ENCODE data around the gene MYH15. TPM values are rescaled to one million over a fixed set of nuclear protein-coding genes. Genes with fewer than 3 reads are reported as not detected.

Gene MYH15
- total RNA-seq, result 0.22 and 0.75 TPM in 2 replicates

DNA sequence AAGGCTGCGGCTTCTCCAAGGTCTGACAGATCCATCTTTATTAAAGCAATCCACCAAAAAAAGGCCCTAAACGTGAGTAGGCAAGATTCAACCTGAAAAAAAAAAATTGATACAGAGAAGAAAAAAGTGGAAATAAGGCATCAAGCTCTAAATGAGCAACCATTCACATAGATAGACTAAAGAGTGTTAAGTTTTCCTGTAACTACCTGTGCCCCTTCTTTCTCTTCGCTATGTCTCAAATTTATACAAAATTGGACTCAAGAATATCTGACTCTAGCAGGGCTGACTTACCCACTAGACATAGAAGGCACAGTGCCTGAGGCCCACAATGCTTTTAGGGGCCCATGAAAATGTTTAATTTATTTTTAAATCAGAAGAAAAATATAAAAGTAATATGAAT lies at the start of gene MYH15:
MYH15 (minus strand) TSS at position 101 of the 400 bp plus-strand sequence; CDS start at position 35, 66 bp downstream.
- no peak within 1 kb of the TSS for H3K4me3 ChIP-seq (ENCODE audit: low read depth, low read length)
- no peak for DNase-seq (ENCODE audit: low read depth)
- TF ChIP-seq, protein P1, sequence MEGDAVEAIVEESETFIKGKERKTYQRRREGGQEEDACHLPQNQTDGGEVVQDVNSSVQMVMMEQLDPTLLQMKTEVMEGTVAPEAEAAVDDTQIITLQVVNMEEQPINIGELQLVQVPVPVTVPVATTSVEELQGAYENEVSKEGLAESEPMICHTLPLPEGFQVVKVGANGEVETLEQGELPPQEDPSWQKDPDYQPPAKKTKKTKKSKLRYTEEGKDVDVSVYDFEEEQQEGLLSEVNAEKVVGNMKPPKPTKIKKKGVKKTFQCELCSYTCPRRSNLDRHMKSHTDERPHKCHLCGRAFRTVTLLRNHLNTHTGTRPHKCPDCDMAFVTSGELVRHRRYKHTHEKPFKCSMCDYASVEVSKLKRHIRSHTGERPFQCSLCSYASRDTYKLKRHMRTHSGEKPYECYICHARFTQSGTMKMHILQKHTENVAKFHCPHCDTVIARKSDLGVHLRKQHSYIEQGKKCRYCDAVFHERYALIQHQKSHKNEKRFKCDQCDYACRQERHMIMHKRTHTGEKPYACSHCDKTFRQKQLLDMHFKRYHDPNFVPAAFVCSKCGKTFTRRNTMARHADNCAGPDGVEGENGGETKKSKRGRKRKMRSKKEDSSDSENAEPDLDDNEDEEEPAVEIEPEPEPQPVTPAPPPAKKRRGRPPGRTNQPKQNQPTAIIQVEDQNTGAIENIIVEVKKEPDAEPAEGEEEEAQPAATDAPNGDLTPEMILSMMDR (conservative IDR thresholded peaks at IDR 0.05; ENCODE audit: low read depth, low read length), result no peak

DNA sequence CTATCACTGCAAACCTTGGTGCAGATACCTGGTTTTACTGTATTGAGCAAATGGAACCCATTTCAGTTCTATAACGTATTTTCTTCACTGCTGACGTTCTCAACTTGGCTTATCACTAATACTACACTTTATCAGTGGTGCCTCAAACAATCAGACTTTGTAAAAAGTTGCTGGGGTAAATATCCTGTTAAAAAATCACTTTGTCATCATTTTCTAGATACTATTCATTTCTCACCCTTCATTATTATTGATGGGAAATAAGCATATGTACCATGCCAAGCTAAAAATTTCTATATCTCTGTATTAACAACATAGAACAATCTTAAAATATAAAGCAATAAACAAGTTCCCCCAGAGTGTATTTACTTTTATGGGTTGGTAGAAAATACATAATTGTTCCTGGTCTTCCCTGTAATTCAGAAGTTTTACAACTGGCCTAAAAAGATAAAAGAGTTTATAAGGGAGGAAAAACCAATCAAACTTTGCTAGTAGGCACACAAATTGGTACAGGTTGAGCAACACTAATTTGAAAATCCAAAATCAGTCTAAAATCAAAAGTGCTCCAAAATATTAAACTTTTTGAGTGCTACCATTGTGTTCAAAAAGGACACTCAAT lies 45.7 kb upstream of the MYH15 start:
- H3K4me3 ChIP-seq (ENCODE audit: low read depth, low read length), result peak overlapping the region; percentile 36
- TF ChIP-seq, protein P1 (conservative IDR thresholded peaks at IDR 0.05; ENCODE audit: low read depth, low read length), result no peak
- no peak for DNase-seq (ENCODE audit: low read depth)

DNA sequence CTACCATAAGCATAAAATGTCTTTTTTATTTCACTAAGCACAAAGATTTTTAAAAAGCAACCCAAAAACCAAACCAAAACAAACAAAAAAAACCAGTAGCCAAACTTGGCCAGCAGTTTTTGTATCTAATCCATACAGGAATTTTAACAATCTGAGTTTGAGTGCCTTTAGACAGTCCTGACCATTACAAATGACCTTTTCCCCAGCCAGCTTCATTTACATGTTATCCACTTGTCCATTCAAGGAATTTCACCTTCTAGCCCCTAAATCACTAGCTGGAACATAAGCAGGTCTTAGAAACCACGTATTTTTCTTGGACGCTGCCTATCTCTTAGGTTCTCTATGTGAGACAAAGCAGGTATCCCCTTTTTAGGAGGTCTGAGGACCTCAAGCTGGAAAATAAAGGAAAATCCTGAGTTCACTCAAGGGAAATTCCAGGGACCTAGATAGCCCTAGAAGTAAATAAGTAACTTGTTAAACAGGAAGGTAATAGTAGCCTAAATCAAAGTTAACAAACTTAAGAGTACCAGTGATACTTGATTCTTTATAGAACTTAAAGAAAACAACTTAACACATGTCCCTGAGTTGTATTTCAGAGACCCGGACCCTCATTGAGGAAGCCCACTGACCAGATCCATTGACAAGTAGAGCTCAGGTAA lies 44.6 kb upstream of the MYH15 start:
- peak overlapping the region; percentile 36 for H3K4me3 ChIP-seq (ENCODE audit: low read depth, low read length)
- peak; percentile 38 for DNase-seq (ENCODE audit: low read depth)
- TF ChIP-seq, protein P1 (conservative IDR thresholded peaks at IDR 0.05; ENCODE audit: low read depth, low read length), result no peak

DNA sequence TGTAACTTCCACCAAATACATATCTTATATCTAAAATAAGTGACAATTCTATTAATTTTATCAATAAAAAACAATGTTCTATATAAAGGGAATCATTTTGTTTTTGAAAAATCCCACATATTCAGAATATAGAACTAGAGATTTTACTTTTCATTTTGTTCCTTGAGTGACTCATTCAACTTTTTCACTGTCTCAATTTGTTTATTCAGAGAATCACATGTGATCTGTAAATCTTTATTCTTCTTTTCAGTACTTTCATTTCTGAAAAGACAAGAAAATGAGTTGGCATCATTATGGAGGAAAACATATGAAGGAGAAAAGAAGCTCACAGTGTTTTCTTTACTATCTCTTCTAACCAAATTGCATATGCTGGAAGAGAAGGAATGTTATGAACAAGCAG lies 43.8 kb upstream of the MYH15 start:
- DNase-seq (ENCODE audit: low read depth), result no peak
- TF ChIP-seq, protein P1 (conservative IDR thresholded peaks at IDR 0.05; ENCODE audit: low read depth, low read length), result no peak
- no peak overlapping the region for H3K4me3 ChIP-seq (ENCODE audit: low read depth, low read length)

DNA sequence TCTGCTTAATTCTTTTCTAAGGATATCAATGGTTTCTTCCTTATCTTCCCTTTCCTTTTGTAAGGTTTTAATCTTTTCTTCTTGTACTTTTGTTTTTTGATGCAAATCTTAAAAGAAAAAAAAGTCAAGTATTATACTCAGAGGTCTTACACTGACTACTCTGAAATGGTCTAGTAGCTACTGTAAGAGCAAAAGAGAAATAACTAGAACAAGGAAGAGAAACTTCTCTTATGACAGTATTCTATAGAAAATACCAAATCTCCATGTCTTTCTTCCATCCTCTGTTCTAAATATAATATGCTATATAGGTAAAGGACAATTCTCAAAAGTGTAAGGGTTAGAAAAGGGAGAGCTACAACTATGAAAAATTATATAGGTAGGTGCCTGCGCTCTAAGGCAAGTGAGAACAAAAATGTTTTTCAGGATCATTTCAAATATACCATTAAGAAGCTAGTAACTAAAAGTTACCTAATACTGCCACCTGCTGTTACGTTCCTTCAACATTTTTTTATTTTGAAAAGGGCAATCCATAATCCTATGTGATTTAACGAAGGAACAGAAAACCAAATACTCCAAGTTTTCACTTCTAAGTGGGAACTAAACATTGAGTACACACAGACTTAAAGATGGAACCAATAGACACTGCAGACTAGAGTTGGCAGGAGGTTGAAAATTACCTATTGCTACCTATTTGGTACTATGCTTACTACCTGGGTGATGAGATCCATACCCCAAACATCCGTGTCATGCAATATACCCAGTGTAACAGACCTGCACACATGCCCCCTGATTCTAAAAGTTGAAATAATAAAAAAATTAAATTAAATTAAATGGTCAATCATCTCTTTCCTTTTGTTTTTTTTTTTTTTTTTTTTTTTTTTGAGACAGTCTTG lies 42.1 kb upstream of the MYH15 start:
- TF ChIP-seq, protein P1 (conservative IDR thresholded peaks at IDR 0.05; ENCODE audit: low read depth, low read length), result peak; percentile 45
- no peak for DNase-seq (ENCODE audit: low read depth)
- no peak overlapping the region for H3K4me3 ChIP-seq (ENCODE audit: low read depth, low read length)

DNA sequence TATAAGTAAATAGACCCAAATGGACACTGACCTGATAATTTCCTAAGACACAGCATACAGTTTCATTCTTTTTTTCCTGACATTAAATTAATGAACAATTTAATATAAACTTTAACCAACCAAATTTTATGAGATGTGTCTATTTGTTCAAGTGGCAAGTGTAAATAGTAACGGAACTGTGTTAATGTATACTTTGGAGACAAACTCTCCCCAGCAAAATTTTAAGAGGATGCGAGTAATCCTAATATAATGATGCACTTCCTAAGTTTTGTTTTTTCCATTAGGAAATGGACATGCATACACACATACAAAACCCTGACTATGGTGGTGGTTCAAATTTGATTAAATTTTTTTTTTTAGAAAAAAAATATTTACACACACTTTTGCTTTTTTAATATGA lies 38.5 kb upstream of the MYH15 start:
- no peak for DNase-seq (ENCODE audit: low read depth)
- TF ChIP-seq, protein P1 (conservative IDR thresholded peaks at IDR 0.05; ENCODE audit: low read depth, low read length), result no peak
- no peak overlapping the region for H3K4me3 ChIP-seq (ENCODE audit: low read depth, low read length)
